HG02763 (cell line): ENCODE results near the gene CARD11.

Source experiments
- ATAC-seq: cut with Tn5 transposase; IDR thresholded peaks from one replicate; pipeline ENCODE4 v1.9.1; 2021; ENCODE audit warnings: mild to moderate bottlenecking, moderate library complexity; ENCODE audit not compliant: unreplicated experiment

The CARD11 gene

GRCh38 chr7:2880874-2881533, 162.7 kb downstream of the CARD11 start:
- ATAC-seq: no peak

GRCh38 chr7:2880051-2880450, 163.6 kb downstream of the CARD11 start:
- no peak for ATAC-seq

- ATAC-seq: no peak
Measured at GRCh38 chr7:2879354-2879753, 164.3 kb downstream of the CARD11 start.

DNA sequence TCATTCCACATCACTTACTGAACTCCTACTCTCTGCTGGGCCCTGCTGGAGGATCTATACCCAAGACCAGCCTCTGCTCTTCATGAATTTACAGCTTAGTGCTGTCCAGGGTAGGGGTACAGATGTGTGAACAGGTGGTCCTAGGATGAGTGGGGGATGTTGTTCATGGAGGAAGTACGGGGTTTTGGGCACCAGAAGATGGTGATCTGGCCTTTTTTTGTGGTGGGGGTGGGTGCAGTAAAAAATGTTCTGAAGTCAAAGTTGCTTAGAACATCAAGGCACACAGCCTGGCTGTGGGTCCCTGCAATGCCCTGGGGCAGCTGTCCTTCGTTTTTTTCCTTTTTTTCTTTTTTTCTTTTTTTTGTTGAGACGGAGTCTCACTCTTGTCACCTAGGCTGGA, 165.4 kb downstream of the CARD11 start:
- ATAC-seq: no peak

- no peak for ATAC-seq
Measured at GRCh38 chr7:2876031-2876731, 167.5 kb downstream of the CARD11 start.

DNA sequence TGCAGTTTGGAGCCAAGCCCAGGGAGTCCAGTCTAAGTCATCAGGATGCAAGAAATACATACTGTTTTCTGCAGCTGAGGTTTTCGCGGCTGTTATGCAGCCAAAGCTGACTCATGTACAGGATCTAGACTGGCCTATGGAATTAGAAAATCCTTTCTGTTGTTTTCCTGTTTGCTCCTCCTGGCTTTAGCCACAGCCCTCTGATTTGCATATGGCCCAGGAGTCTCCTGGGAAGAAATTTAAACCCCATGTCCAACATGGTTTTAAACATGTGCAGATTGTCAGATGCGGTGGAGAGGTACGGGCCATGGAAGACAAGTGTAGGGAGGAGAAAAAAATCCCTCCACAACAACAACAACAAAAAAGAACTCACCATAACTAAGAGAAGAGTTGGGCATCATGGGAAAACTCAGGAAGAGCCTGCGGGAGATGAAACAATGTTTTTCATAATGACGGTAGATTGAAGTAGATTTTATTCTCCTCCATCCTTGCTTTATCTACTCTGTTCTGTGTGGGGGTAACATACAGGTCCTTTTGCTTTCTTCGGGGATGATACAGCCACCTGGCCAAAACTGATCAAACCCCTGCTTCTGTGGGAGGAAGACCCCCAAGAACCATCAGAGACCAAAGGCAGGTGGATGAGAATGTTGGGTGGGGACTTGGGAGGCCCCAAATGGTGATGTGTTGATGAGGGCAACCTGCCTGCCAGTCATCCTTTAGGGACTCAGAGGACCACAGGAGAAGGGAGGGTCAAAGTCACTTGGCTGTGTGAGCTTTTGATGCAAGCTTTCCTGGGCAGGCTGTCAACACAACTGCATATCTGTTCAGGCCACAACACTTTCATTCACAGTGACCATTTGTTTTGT, 169.7 kb downstream of the CARD11 start:
- ATAC-seq: no peak

DNA sequence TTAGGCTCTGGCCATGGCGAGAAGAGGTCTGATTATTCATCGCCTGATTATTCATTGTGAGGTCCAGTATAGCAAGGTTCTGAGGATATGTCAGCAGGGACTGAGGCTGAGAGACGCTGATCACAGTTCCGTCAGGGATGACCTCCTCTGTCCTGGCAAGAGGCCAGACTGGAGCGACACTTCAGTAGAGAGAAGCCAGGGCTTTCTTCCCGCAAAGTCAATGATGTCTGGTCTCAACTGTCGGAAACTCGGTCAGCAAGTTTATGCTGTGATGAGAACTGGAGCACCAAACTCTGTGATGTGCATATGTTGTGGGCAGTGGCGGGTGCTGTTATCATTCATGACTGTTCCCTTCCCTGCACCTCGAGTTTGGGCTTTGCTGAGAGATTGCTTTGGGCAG, 170.5 kb downstream of the CARD11 start:
- no peak for ATAC-seq

DNA sequence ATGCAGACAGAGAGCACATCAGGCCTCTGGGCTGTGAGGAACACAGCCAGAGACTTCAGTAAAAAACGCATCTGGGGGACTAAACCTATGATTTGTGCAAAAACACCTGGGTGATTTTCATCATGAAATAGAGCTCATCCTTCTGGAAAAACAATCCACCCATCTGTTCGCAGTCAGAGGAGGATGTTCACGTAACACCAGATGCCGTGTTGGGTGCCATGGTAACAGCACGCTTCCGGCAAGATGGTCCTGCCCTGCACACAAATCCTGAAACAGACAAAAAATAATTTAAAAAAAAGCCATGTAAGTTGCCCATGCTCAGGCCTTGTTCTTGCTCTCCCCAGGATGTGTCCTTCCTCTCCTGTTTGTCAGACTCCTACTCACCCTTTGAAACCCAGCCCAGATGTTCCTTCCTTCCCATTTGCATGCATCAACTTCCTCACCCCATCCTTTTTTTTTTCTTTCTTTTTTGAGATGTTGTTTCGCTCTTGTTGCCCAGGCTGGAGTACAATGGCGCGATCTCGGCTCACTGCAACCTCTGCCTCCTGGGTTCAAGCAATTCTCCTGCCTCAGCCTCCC, 171.3 kb downstream of the CARD11 start:
- ATAC-seq: no peak

- ATAC-seq: no peak
Measured at GRCh38 chr7:2870471-2870931, 173.2 kb downstream of the CARD11 start.

- no peak for ATAC-seq
Measured at GRCh38 chr7:2869981-2870380, 173.7 kb downstream of the CARD11 start.

- ATAC-seq: no peak
Measured at GRCh38 chr7:2866601-2867000, 177.1 kb downstream of the CARD11 start.

DNA sequence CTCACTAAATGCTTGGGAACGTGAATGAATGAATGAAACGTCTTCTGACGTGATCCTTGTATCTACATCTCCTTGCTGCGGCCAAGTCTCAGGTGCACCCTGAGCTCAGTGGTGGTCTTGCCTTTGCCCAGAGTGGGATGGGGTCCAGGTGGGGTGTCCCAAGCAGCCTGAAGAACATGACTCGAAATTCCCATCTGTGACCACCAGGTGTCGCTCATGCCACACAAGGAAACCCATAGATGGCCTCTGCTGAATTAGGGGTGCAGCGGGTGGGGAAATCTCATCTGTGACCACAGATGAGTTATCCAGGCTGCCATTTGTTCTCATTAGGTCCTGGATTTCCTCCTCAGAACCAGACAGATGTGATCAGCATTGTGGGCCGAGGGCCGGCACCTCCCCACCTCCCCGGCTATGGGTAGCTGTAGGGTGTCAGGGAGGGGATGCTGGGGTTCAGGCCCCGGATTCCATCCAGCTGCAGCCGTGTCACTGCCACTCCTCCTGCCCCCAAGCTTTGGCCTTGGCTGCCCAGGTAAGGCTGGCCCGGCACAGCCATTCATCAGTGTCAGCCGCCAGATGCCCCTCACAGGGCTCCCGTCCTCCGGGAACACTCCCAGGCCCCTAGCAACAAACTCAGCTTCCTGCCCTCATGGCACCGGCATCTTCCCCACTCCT, 178.5 kb downstream of the CARD11 start:
- ATAC-seq: no peak

GRCh38 chr7:2864204-2864985, 179.3 kb downstream of the CARD11 start:
- no peak for ATAC-seq

DNA sequence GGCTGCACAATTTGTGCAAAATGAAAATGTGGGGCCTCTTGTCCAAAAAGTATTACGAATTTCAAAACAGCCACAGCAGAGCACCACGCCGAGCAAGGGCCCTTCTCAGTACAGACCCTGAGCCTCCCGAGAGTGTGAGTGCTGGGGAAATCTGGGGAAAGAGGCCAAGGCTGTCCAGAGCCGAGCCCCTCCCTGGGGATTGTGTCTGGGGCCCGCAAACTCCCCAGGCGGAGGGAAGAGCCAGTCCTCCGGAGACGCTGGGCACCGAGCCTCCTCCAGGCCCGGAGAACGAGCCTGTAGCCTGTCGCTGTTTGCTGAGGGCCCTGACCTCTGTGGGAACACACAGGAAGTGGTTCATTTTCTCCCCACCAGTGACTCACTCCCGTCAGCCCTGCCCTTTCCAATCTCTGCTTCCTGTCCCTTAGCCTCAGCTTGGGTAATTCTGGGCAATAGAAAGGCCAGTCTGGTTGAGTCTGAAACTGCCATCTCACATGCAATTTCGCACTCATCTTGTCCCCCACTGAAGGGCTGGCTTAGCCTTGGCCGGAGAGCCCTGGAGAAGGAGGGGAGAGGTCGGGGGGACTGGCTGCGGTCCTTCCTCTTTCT, 180.1 kb downstream of the CARD11 start:
- peak; percentile 94 for ATAC-seq

DNA sequence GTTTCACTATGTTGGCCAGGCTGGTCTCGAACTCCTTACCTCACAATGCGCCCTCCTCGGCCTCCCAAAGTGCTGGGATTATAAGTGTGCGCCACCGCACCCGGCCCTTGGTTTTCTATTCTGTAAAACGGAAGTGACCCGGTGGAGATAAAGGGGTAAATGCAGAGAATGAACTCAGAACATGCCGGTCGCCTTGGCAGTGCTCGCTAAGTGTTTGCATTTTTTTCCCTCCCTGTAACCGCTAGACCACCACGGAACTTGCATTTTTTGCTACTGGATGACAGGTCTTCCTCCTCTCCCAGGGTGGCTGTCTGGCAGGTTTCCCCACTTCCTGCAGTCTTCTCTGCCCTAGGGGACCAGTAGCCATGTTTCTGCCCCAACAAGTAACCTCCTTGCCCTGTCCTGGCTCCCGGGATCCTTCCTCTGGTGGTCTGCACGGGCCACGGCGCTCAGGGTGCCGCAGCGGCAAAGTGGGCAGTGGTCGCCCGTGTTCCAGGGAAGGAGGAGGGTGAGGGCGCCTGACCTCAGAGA, 180.8 kb downstream of the CARD11 start:
- ATAC-seq: no peak

DNA sequence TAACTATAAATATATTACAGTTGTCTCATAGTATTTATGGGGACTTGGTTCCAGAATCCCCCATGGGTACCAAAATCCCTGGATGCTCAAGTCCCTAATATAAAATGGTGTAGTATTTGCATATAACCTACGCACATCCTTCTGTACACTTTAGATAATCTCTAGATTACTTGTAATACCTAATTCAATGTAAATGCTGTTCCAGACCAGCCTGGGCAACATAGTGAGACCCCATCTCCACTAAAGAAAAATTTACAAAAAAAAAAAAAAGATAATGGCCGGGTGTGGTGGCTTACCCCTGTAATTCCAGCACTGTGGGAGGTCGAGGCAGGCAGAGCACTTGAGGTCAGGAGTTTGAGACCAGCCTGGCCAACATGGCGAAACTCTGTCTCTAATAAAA, 182.2 kb downstream of the CARD11 start:
- ATAC-seq: no peak

GRCh38 chr7:2860627-2861133, 183.0 kb downstream of the CARD11 start:
- ATAC-seq: no peak

- ATAC-seq: no peak
Measured at GRCh38 chr7:2859952-2860351, 183.7 kb downstream of the CARD11 start.

- no peak for ATAC-seq
Measured at GRCh38 chr7:2858621-2859020, 185.0 kb downstream of the CARD11 start.
